Panc1 (cell line): ENCODE data around the gene PPM1H. TPM values are rescaled to one million over a fixed set of nuclear protein-coding genes. Genes with fewer than 3 reads are reported as not detected.
A peak's percentile ranks its signal among the peaks of the same experiment; 100 is the strongest.

Experiments used
- ATAC-seq: fragments of 200-7000 bp; cut with Tn5 transposase; 2 replicates; pipeline ENCODE4 v1.9.1; 2020; ENCODE audit warnings: mild to moderate bottlenecking, moderate library complexity
- BruUV-seq: library from RNA; stranded (reverse); fragments of 400-500 nt; replicated peaks from 2 replicates; lab custom pipeline; 2021; lab: Mats Ljungman, UMichigan
- CTCF ChIA-PET: fragments of 300-600 bp; sonication (Branson Sonifier 250); formaldehyde crosslinking; loops from one replicate; lab custom pipeline; 2022; ENCODE audit warnings: antibody characterized with exemption; lab: Charles Lee
- POLR2A ChIA-PET: fragments of 300-600 bp; sonication (Branson Sonifier 250); formaldehyde crosslinking; loops from one replicate; lab custom pipeline; 2022; ENCODE audit warnings: antibody characterized with exemption; lab: Charles Lee
- DNase-seq: peaks from one replicate; pipeline ENCODE4 v3.0.0-alpha.2; 2010; ENCODE audit warnings: low read depth, low spot score
- H3K27ac ChIP-seq: 2 replicates; pipeline ENCODE4 v1.5.1; 2011; ENCODE audit warnings: mild to moderate bottlenecking, low read length, inconsistent platforms
- H3K27me3 ChIP-seq: fragments of 200-500 bp; sonication (Bioruptor generic); 2 replicates; pipeline ENCODE4 v1.6.0; 2014; ENCODE audit warnings: low read length, inconsistent platforms; ENCODE audit not compliant: control insufficient read depth, insufficient read depth
- H3K36me3 ChIP-seq: fragments of 200-500 bp; sonication (Bioruptor generic); 2 replicates; pipeline ENCODE4 v1.5.1; 2014; ENCODE audit warnings: inconsistent platforms, mild to moderate bottlenecking, low read length, moderate library complexity; ENCODE audit not compliant: control insufficient read depth, insufficient read depth
- H3K4me1 ChIP-seq: 2 replicates; pipeline ENCODE4 v1.5.1; 2011; ENCODE audit warnings: inconsistent platforms, mild to moderate bottlenecking, low read length, moderate library complexity; ENCODE audit not compliant: control insufficient read depth, insufficient read depth
- H3K4me3 ChIP-seq, 2 experiments: 2 replicates each; pipeline ENCODE4 v1.5.1; 2011 to 2012; ENCODE audit warnings: low read depth in 2 of 2, low read length in 2 of 2, mild to moderate bottlenecking in 2 of 2, inconsistent platforms in 1 of 2, moderate library complexity in 1 of 2
- H3K9me3 ChIP-seq: fragments of 200-500 bp; sonication (Bioruptor generic); 2 replicates; pipeline ENCODE4 v1.5.1; 2014; ENCODE audit warnings: low read depth, mild to moderate bottlenecking, inconsistent platforms, low read length, moderate library complexity; ENCODE audit not compliant: control insufficient read depth, insufficient read depth
- CTCF ChIP-seq: fragments of 450-650 bp; IDR thresholded peaks from 2 replicates; pipeline ENCODE4 v1.5.1; 2017; ENCODE audit warnings: mild to moderate bottlenecking
- POLR2AphosphoS5 ChIP-seq: IDR thresholded peaks from 2 replicates; pipeline ENCODE4 v1.6.1; 2012; ENCODE audit warnings: mild to moderate bottlenecking, low read depth, low read length, moderate library complexity
- REST ChIP-seq, 2 experiments: IDR thresholded peaks; 2 replicates each; pipeline ENCODE4 v1.6.1; 2011 to 2012; ENCODE audit warnings: low read depth in 2 of 2, control low read depth in 1 of 2, low read length in 1 of 2, mild to moderate bottlenecking in 1 of 2, moderate library complexity in 1 of 2; ENCODE audit not compliant: insufficient read depth in 1 of 2
- SIN3A ChIP-seq: IDR thresholded peaks from 2 replicates; pipeline ENCODE4 v1.6.1; 2012; ENCODE audit warnings: low read depth, mild to moderate bottlenecking, low read length, moderate library complexity, borderline replicate concordance; ENCODE audit not compliant: insufficient read depth
- TCF7L2 ChIP-seq: IDR thresholded peaks from 2 replicates; pipeline ENCODE4 v1.6.1; 2011; ENCODE audit warnings: mild to moderate bottlenecking, low read depth, low read length, inconsistent platforms
- in situ Hi-C: cut with HindIII; loops from 2 replicates; pipeline ENCODE4 v1.10.0; 2016; ENCODE audit warnings: low sequenced_read_pairs, low pct_unique_long_range_greater_than_20kb
- intact Hi-C: fragments of 100-400 bp; cut with micrococcal nuclease; formaldehyde crosslinking; loops from one replicate; pipeline ENCODE4 v1.10.0; 2022; ENCODE audit not compliant: unreplicated experiment
- total RNA-seq: library from RNA; stranded (reverse); gene quantifications from one replicate; pipeline ENCODE4 v1.2.1, GENCODE V29; 2021; ENCODE audit not compliant: unreplicated experiment

PPM1H gene
- total RNA-seq, 1 experiment from 2014 or later, result 22.9 TPM

GRCh38 chr12:62728741-62729140 lies 206.2 kb downstream of the PPM1H start:
- Histone ChIP-seq H3K4me3 (no peak overlapping the region), H3K27ac (peak overlapping the region; percentile 58), H3K4me1 (peaks cover 66% of the 10 kb centered on the region), H3K9me3 (no peaks in the 10 kb centered on the region), H3K27me3 (no peaks in the 10 kb centered on the region), H3K36me3 (no peaks in the 10 kb centered on the region)
- in situ Hi-C loops, result no loop called here
- ATAC-seq (no peak), DNase-seq (no peak)
- CTCF ChIA-PET, result no interaction called here
- intact Hi-C loops, result no loop called here
- TF ChIP-seq POLR2AphosphoS5 (no peak), CTCF (no peak), TCF7L2 (no peak), SIN3A (no peak), REST (IDR thresholded peaks at IDR 0.05; ENCODE audit: insufficient read depth in 1 of 2, low read depth in 2 of 2, low read length in 1 of 2) (no peak)
- BruUV-seq, result no TSS peak
- POLR2A ChIA-PET, result no interaction called here

- H3K4me3 ChIP-seq, result no peak overlapping the region
- ATAC-seq (no peak), DNase-seq (no peak)
- no peaks in the 10 kb centered on the region; the same call in 1 of the 2 replicates for H3K9me3 ChIP-seq
- peaks cover 70% of the 10 kb centered on the region for H3K4me1 ChIP-seq
- intact Hi-C loops, result no loop called here
- BruUV-seq, result no TSS peak
- H3K27me3 ChIP-seq, result no peaks in the 10 kb centered on the region
- POLR2A ChIA-PET, result no interaction called here
- in situ Hi-C loops, result no loop called here
- CTCF ChIA-PET, result no interaction called here
- H3K36me3 ChIP-seq, result no peaks in the 10 kb centered on the region
- TF ChIP-seq TCF7L2 (no peak), CTCF (no peak), POLR2AphosphoS5 (no peak), REST (IDR thresholded peaks at IDR 0.05; ENCODE audit: insufficient read depth in 1 of 2, low read depth in 2 of 2, low read length in 1 of 2) (no peak), SIN3A (no peak)
- H3K27ac ChIP-seq, result peak overlapping the region; percentile 95
Observed at GRCh38 chr12:62726471-62726980, 208.4 kb downstream of the PPM1H start.
